Right kidney (tissue), 1 donor: ENCODE results near the gene PLEKHH2.
"Not testable (repeated sequence)": the region's sequence is repeated elsewhere in the genome, so short reads cannot be mapped to it uniquely, and the experiment has no call there.

Experiments used
- DNase-seq: peaks from one replicate; pipeline ENCODE4 v3.0.0-alpha.2; 2016

The PLEKHH2 gene

GRCh38 chr2:43636153-43636552 lies 907 bp upstream of the PLEKHH2 start:
- DNase-seq, result not testable (repeated sequence)

GRCh38 chr2:43636621-43637020 lies 439 bp upstream of the PLEKHH2 start:
- no peak for DNase-seq

GRCh38 chr2:43642363-43642762 lies 5.3 kb downstream of the PLEKHH2 start:
- DNase-seq, result no peak

GRCh38 chr2:43643680-43644079 lies 6.6 kb downstream of the PLEKHH2 start:
- no peak for DNase-seq

GRCh38 chr2:43648994-43649701 lies 12.1 kb downstream of the PLEKHH2 start:
- no peak for DNase-seq

- DNase-seq, result no peak
Observed at GRCh38 chr2:43653506-43653905, 16.4 kb downstream of the PLEKHH2 start.

- no peak for DNase-seq
Observed at GRCh38 chr2:43657241-43657640, 20.2 kb downstream of the PLEKHH2 start.

GRCh38 chr2:43675646-43676321 lies 38.7 kb downstream of the PLEKHH2 start:
- DNase-seq, result no peak

- peak; percentile 56 for DNase-seq
Observed at GRCh38 chr2:43676322-43677050, 39.4 kb downstream of the PLEKHH2 start, which contains the start of gene C1GALT1C1L. TSS of gene C1GALT1C1L (minus strand) at chr2:43676429. CDS start at chr2:43676322, 107 bp downstream.

- DNase-seq, result not testable (repeated sequence)
Observed at GRCh38 chr2:43677783-43678182, 40.7 kb downstream of the PLEKHH2 start.

- DNase-seq, result no peak
Observed at GRCh38 chr2:43685357-43685756, 48.3 kb downstream of the PLEKHH2 start.

GRCh38 chr2:43689999-43690398 lies 52.9 kb downstream of the PLEKHH2 start:
- DNase-seq, result no peak

GRCh38 chr2:43692428-43692994 lies 55.5 kb downstream of the PLEKHH2 start:
- no peak for DNase-seq

GRCh38 chr2:43698140-43698539 lies 61.1 kb downstream of the PLEKHH2 start:
- DNase-seq, result not testable (repeated sequence)

- no peak for DNase-seq
Observed at GRCh38 chr2:43699761-43700160, 62.7 kb downstream of the PLEKHH2 start.

GRCh38 chr2:43701111-43701510 lies 64.1 kb downstream of the PLEKHH2 start:
- DNase-seq, result no peak

GRCh38 chr2:43707255-43708015 lies 70.4 kb downstream of the PLEKHH2 start:
- no peak for DNase-seq

- DNase-seq, result no peak
Observed at GRCh38 chr2:43708178-43708577, 71.1 kb downstream of the PLEKHH2 start.

- DNase-seq, result no peak
Observed at GRCh38 chr2:43708891-43709290, 71.8 kb downstream of the PLEKHH2 start.

- DNase-seq, result no peak
Observed at GRCh38 chr2:43710866-43711265, 73.8 kb downstream of the PLEKHH2 start.

- no peak for DNase-seq
Observed at GRCh38 chr2:43714164-43714563, 77.1 kb downstream of the PLEKHH2 start.
